GM19455 (cell line): Measurements from ENCODE around the gene BHLHE40.

ENCODE experiments used
- ATAC-seq: cut with Tn5 transposase; IDR thresholded peaks from one replicate; pipeline ENCODE4 v1.9.1; 2021; ENCODE audit not compliant: unreplicated experiment

The BHLHE40 gene

DNA sequence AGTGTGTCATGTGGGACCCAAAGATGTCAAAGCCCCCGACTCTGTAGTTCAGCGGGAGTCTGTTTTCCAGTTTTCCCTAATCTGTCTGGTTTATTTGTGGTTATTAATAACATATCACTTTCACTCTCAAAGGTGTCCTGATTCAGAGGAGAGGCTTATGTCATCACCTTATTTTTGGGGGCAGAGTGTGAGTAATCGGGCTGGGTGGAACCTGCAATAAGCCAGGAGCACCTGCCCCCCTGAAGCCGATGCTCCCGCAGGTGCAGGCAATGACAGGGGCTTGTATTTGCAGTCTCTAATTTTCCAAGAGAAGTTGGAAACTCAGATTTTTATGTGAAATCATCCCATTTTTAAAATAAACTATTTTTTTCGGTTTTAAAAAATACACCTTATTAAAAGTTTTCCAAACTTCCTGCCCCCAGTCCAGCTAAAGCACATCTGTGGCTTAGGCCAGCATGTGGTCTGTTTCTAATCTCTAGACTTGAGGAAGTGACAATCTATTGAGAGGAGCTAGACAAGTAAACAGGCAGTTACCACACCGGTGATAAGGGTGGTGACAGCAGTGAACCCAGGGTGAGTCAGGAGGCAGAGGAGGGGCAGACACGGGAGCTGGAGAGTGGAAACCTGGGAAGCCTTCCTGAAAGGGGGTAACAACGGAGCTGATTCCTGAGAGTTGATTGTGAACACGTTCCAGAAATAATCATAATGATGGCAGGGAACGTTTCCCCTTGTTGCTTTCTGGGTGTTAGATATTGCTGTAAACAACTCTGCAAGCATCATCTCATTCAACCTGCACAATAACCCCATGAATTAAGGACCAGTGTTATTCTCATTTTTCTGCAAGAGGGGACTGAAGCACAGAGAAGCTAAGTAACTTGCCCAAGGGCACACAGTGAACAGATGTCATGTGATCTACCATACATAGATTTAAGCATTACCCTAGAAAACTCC lies 37.2 kb downstream of the BHLHE40 start:
- peak; percentile 44 for ATAC-seq

DNA sequence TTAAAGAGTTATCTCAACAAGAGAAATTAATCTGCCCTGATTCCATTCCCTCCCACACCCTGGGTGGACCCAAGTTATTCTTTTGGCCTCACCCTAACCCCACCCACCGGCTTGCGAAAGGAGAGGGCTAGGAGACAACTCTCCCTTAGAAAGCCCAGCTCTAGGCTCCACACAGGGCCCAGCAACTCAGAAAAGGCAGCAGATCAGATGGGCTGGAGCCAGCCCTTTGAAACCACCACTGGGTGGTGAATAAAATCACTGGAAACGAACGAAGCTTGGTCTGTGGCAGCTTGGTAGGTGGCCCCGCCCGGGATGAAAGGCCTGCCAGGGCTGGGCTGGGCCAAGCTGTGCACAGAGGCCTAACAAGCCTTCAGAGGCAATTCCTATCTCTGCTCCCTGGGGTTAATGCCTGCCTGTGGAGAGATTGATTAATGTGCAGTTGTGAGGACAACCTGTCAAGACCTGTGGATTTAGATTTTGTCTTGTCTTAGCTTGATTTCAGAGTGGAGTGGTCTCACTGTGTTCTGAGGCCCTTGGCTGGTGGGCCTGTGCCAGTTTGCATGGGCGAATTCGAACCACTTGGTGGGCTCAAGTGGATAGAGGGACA lies 38.8 kb downstream of the BHLHE40 start:
- ATAC-seq: no peak

DNA sequence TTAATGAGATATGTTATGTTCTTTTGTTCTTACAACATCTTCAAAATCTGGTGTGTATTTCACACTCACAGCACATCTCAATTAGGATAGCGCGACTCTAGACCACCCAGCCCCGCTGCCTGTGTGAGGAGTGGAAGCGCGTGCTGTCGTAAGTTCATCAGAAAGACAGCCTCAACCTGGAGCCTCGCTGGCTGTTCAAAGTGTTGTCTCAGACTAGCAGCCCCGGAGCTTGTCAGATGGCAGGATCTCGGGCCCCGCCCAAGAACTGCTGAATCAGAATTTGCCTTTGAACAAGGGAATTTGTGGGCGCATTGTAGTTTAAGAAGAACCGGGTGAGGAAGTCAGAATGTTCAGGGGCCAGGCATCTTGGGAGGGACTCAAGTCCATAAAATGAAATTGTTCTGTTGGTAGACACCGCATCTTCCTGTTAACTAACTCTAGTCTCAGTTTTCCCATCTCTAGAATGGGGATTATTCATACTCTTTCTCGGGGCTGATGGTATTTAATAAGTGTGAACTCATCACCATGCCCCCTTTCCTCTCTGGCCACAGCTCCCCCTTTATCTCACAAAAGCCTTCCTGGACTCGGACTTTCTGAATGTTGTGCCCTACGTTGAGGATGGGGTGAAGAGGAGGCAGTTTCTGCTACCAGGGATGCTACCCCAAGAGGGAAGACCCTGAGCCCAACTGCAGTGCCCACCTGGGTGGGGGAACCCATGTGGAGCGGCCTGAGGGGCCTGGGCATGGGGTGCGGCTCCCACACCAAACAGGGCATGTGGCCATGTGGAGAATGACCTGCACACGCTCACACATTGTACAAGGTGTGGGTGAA lies 40.4 kb downstream of the BHLHE40 start:
- no peak for ATAC-seq

DNA sequence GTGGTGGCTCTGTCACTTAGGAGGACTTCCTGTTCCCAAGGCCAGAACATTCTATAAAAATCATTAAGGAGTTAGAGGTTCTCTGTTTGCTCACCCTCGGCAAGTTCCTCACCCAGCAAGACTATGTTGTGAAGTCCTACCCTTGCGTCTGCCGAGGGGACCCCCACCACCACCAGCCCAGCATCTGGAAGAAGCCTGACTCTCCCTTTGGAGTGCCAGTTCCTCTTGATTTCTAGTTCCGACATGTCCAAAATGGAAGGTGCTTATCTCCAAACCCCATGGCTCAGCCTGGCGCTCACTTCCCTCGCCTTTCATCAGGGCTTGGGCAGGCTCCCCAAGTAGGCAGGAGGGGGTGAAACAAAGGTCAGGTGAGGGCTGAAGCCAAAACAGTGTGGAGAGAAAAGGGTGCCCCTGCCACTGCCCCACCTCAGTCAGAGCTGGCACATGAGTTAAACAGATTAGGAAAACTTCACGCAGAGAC lies 41.0 kb downstream of the BHLHE40 start:
- no peak for ATAC-seq

DNA sequence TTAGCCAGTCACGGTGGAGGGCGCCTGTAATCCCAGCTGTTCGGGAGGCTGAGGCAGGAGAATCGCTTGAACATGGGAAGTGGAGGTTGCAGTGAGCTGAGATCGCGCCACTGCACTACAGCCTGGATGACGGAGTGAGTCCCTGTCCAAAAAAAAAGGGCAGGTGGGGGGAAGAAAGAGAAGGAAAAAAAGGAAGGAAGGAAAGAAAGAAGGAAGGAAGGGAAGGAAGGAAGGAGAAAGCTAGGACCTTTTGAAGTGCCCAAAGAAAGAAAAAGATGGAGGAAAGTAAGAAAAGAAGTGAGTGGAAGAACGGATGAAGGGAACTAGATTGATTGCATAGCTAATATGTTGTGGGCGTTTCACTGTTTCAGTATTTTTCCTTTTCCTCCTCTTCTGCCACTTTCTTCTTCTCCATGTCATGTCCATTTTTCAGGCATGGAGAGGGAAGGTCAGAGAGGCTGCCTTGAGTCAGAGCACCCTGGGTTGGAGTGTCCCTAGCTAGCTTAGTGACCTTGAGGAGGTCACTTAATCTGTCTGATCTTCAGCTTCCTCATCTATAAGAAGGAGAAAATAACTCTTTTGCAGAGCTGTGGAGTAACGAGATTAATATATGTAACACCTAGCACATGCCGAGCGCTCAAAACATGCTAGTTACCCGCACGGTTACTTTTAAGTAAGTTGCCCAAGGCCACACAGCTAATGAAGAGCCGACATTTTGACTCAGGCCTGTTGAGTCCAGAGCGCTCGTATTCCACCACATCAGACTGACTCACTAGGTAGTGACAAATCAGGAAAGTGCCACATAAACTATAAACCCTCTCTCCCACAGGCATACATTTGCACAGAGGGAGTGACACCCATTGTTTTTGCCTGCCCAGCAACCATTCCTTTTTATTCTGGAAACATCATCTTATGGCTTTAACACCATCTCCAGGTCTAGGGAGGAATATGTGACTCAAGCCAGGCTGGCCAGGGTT lies 42.2 kb downstream of the BHLHE40 start:
- no peak for ATAC-seq

DNA sequence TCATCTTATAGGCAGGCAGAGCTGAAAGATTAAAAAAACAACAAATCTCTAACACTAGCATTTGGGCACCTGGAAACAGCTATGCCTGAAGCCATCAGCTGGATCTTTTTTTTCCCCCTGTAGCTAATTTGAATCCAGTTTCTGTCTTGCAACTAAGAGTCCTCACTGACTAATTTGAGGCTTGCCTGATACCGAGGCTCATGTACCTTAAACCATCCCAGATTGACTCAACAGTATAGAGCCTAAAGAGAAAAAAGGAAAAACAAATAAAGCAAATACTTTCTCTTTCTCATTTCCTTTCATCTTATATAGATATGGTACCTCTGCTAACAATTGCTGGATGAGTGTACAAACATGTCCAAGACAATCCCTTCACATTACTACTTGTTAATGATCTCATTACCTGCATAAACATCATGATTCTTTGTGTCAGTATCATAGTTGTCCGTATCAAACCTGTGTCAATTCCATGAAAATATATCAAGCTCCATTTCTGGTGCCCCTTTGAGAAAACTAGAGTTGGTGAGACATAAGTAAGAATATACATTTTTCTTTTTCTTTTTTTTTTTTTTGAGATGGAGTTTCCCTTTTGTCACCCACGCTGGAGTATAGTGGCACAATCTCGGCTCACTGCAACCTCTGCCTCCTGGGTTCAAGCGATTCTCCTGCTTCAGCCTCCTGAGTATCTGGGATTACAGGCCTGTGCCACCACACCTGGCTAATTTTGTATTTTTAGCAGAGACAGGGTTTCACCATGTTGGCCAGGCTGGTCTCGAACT lies 43.1 kb downstream of the BHLHE40 start:
- ATAC-seq: peak; percentile 60

DNA sequence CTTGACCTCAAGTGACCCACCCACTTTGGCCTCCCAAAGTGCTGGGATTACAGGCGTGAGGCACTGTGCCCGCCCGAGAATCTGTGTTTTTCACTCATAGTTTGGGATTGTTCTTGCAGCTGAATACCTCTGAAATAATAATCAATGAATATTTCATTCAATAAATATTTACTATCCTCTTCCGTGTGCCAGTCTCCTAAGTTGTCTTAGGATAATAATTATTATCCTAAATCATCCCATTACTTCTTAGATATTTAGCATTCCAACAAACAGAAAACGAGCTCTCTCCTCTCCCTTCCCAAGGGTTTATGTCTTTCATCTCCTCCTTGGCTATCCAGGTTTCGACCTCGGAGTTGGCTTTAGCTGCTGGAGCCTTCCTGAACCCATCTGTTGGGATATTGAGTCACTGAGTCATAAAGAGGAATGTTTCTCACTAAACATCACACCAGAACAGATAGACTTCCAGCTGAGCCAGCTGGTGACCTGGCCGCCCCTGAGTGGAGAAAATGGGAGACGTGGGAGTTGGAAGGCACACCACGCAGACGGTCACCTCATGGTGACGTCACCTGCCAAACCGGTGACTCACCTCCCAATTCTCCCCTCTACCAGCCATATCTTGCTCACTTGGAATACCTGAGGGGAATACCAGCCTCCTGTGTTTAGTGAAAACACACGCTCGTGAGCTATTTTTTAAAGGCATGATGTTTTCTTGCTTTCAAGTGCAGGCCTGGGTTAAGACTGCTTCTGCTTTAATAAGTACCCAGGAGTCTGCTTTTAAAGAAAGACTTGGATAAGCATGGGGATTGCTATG lies 43.9 kb downstream of the BHLHE40 start:
- ATAC-seq: no peak

DNA sequence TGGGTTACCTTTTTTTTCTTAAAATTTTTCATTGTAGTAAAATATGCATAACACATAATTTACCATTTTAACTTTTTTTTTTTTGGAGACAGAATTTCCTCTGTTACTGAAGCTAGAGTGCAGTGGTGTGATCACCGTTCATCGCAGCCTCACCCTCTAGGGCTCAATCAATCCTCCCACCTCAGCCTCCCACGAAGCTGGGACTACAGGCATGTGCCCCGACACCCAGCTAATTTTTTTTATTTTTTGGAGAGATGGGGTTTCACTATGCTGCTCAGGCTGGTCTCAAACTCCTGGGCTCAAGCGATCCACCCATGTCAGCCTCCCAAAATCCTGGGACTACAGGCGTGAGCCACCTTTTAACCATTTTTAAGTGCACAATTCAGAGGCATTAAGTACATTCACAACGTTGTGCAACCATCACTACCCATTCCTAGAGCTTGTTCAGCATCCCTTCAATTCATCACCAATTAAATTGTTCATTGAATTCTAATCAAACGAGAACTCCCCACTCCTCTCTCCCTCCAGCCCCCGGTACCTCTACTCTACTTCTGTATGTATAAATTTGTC lies 44.6 kb downstream of the BHLHE40 start:
- no peak for ATAC-seq

DNA sequence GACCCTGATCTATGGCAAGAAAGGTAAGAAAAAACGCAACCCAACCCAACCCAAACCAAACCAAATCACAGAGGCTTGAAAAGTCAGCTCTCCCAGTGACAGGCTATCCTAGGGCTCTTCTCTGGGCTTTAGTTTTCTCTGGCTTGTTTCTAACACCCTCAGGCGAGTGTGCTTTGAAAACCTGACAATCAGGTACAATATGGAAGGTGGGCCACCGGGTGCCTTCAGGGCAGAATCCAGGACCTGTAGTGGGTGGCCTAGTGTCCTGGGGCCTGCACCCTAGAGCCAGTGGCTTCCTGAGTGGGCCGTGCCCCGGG lies 46.8 kb downstream of the BHLHE40 start:
- no peak for ATAC-seq

DNA sequence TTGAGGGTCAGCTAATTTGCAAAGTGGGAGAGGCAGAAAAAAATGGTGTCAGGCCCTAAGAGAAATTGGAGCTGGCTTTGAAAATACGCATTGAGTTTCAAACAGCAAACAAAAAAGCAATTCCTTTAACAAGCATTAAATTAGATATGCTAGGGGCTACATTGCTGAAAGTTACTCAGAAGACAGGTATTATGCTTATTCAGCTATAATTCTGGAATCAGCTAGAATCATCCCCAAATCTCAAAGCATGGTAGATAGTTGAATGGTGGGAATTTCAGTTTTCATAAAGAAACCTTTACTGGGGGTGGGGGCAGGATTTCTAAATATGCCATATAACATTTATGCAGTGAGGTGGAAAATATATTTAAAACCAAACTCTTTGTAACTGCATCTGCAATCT lies 50.5 kb downstream of the BHLHE40 start:
- ATAC-seq: no peak

DNA sequence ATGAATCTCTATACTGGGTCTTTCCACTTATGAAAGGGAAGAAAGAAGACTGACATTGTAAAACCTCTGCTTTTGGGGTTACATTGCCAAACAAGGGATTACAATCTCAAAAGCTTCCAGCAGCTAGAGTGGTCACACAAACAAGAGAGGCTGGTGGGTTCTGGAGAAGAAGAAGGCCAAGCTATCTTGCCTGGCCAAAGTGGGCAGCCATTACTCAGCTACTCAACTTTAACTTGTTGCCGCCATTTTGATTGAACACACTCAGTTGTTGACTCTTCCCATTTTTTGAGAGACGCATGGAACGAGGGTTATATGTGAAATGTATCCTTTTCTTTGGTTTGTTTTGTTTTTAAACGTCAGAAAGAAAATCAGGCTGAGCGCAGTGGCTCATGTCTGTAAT lies 50.9 kb downstream of the BHLHE40 start:
- ATAC-seq: no peak

DNA sequence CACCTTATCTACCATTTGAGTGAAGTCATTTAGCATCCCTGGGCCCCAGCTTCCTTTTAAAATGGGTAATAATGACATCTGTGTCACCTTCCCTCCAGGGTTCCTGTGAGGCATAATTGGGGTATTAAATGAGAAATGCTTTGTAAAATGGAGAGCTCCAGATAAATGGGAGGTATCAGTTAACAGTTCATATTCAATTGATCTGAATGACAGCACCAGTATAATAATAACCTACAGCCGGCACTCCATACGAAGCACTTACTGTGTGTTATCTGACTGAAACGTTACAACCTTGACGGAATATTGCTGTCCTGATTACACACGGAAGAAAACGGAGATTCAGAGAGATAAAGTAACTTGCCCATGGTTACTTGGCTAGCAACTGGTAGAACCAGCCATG lies 53.6 kb downstream of the BHLHE40 start:
- ATAC-seq: no peak
